CD4-positive, alpha-beta T cell (primary cell): ENCODE results near the gene PSMA5. TPM values are rescaled to one million over a fixed set of nuclear protein-coding genes. Genes with fewer than 3 reads are reported as not detected.

ENCODE experiments used
- ATAC-seq: fragments of 200-7000 bp; cut with Tn5 transposase; one replicate; pipeline ENCODE4 v1.10.0; 2022; ENCODE audit warnings: mild to moderate bottlenecking; ENCODE audit not compliant: poor library complexity
- CTCF ChIA-PET: fragments of 350-600 bp; sonication (Branson Sonifier 250); formaldehyde crosslinking; loops from one replicate; lab custom pipeline; 2021; ENCODE audit warnings: antibody characterized with exemption, inconsistent platforms; lab: Charles Lee
- POLR2A ChIA-PET: fragments of 350-600 bp; sonication (Branson Sonifier 250); formaldehyde crosslinking; loops from one replicate; lab custom pipeline; 2021; ENCODE audit warnings: antibody characterized with exemption, inconsistent platforms; lab: Charles Lee
- DNase-seq, 14 experiments: peaks; one replicate each; pipeline ENCODE4 v3.0.0-alpha.2; 2013 to 2020; ENCODE audit warnings: mixed read lengths in 2 of 14
- H3K27ac ChIP-seq, 2 donors: one replicate each; pipeline versions ENCODE4 v1.5.1 to v1.7.0; 2013; ENCODE audit warnings: low read length in 2 of 2, low read depth in 1 of 2, mild to moderate bottlenecking in 1 of 2
- H3K27me3 ChIP-seq, 2 experiments: 1 replicate in 1 of 2; 2 replicates in 1 of 2; pipeline versions ENCODE4 v1.6.1 to v1.7.0; 2013; ENCODE audit warnings: low read length in 2 of 2, control low read depth in 1 of 2, mild to moderate bottlenecking in 1 of 2, moderate library complexity in 1 of 2; ENCODE audit not compliant: insufficient read depth in 2 of 2, control insufficient read depth in 1 of 2
- H3K36me3 ChIP-seq: one replicate; pipeline ENCODE4 v1.6.1; 2013; ENCODE audit warnings: low read length, control low read depth; ENCODE audit not compliant: insufficient read depth
- H3K4me1 ChIP-seq: one replicate; pipeline ENCODE4 v1.6.1; 2013; ENCODE audit warnings: low read length, control low read depth; ENCODE audit not compliant: insufficient read depth
- H3K4me3 ChIP-seq: one replicate; pipeline ENCODE4 v1.5.1; 2013; ENCODE audit warnings: mild to moderate bottlenecking, low read length, moderate library complexity
- H3K9me3 ChIP-seq, 2 experiments: 1 replicate in 1 of 2; 2 replicates in 1 of 2; pipeline versions ENCODE4 v1.6.1 to v1.7.0; 2013; ENCODE audit warnings: low read length in 2 of 2, mild to moderate bottlenecking in 2 of 2, control low read depth in 1 of 2, moderate library complexity in 1 of 2; ENCODE audit not compliant: control insufficient read depth in 1 of 2, insufficient read depth in 1 of 2
- H3K27ac Mint-ChIP-seq: one replicate; pipeline ENCODE4 v1.8.0; 2020; ENCODE audit warnings: mixed read lengths
- H3K27me3 Mint-ChIP-seq: one replicate; pipeline ENCODE4 v1.8.0; 2021; ENCODE audit warnings: mixed read lengths
- H3K36me3 Mint-ChIP-seq: one replicate; pipeline ENCODE4 v1.8.0; 2021; ENCODE audit warnings: low read depth, mixed read lengths
- H3K4me1 Mint-ChIP-seq: one replicate; pipeline ENCODE4 v1.8.0; 2021; ENCODE audit warnings: low read depth, mixed read lengths
- H3K4me3 Mint-ChIP-seq: one replicate; pipeline ENCODE4 v1.8.0; 2020; ENCODE audit warnings: mild to moderate bottlenecking, mixed read lengths
- H3K9me3 Mint-ChIP-seq: one replicate; pipeline ENCODE4 v1.8.0; 2020; ENCODE audit warnings: mixed read lengths
- intact Hi-C, 2 experiments: fragments of 100-400 bp; cut with DNase I in 1 of 2; cut with micrococcal nuclease in 1 of 2; formaldehyde crosslinking; loops; one replicate each; pipeline versions ENCODE4 v1.15.1 to v1.9.0; 2023 to 2025; cut with DNase I, micrococcal nuclease
- total RNA-seq, 174 experiments: library from RNA in 2 of 174; stranded (reverse) in 2 of 174; gene quantifications; one replicate each; pipeline ENCODE4 v1.2.3 and lab custom pipeline; 2021 to 2026
- TF ChIP-seq, protein P1 (sequence below): fragments of 200-600 bp; IDR thresholded peaks from one replicate; pipeline ENCODE4 v1.8.0; 2022; ENCODE audit warnings: antibody characterized with exemption, mild to moderate bottlenecking

The PSMA5 gene
- total RNA-seq, 2 experiments from 2014 or later, result 29.8 to 33.8 TPM

DNA sequence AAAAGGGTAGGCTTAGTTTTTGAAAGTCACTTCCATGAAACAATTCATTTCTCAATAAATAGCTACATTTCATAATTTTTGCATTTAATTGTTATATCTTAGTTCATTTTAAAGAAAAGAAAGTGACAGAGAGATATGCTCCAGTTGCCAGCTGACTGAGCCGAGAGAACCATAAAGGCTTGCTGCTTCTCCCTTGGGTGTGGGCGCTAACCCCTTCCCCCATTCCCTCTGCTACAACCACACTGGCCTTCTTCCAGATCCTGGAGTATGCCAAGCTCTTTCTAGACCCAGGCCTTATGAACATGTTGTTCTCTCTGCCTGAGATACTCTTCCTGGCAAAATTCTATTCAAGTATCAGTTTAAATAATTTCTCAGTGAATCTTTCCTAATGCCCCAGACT lies 40.8 kb downstream of the PSMA5 start:
- TF ChIP-seq, protein P1, sequence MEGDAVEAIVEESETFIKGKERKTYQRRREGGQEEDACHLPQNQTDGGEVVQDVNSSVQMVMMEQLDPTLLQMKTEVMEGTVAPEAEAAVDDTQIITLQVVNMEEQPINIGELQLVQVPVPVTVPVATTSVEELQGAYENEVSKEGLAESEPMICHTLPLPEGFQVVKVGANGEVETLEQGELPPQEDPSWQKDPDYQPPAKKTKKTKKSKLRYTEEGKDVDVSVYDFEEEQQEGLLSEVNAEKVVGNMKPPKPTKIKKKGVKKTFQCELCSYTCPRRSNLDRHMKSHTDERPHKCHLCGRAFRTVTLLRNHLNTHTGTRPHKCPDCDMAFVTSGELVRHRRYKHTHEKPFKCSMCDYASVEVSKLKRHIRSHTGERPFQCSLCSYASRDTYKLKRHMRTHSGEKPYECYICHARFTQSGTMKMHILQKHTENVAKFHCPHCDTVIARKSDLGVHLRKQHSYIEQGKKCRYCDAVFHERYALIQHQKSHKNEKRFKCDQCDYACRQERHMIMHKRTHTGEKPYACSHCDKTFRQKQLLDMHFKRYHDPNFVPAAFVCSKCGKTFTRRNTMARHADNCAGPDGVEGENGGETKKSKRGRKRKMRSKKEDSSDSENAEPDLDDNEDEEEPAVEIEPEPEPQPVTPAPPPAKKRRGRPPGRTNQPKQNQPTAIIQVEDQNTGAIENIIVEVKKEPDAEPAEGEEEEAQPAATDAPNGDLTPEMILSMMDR, result no peak
- intact Hi-C loops, result no loop called here
- no peaks in the 10 kb centered on the region for H3K36me3 ChIP-seq
- DNase-seq (no peak), ATAC-seq (no peak)
- H3K4me1 Mint-ChIP-seq, result no peaks in the 10 kb centered on the region
- H3K4me3 ChIP-seq, result no peak overlapping the region
- H3K27me3 ChIP-seq, result peaks cover 3 to 16% of the 10 kb centered on the region in 2 experiments
- H3K9me3 ChIP-seq, result no peaks in the 10 kb centered on the region
- no peak overlapping the region for H3K27ac Mint-ChIP-seq
- ChIA-PET POLR2A (no interaction called here), CTCF (no interaction called here)
- H3K9me3 Mint-ChIP-seq, result no peaks in the 10 kb centered on the region
- H3K27me3 Mint-ChIP-seq, result peaks cover 18% of the 10 kb centered on the region
- no peak overlapping the region for H3K27ac ChIP-seq
- no peaks in the 10 kb centered on the region for H3K4me1 ChIP-seq
- H3K4me3 Mint-ChIP-seq, result no peak overlapping the region
- no peaks in the 10 kb centered on the region for H3K36me3 Mint-ChIP-seq

DNA sequence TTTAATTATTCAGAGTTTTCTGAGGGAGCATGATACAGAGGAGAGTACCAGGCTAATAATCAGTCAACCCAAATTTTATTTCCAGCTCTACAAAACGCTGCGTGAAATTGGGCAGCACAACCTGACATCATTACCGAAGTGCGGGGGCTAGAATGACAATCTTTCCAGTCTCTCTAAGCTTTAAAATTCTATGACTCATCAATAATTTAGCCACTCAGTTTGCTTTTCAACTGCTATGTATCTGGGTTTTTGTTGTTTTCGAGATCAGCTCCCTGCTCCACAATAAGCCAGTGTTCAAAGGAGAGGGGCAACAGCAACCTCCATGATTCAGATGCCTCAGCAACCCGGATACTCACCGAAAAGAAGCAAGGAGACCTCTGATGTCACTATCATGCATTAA lies 42.4 kb downstream of the PSMA5 start:
- H3K36me3 ChIP-seq, result no peaks in the 10 kb centered on the region
- no peaks in the 10 kb centered on the region for H3K9me3 Mint-ChIP-seq
- H3K9me3 ChIP-seq, result no peaks in the 10 kb centered on the region
- no peak overlapping the region for H3K4me3 ChIP-seq
- CTCF ChIA-PET, result no interaction called here
- H3K27ac Mint-ChIP-seq, result no peak overlapping the region
- H3K27ac ChIP-seq, result no peak overlapping the region
- intact Hi-C loops, result no loop called here
- TF ChIP-seq, protein P1, result no peak
- DNase-seq (no peak), ATAC-seq (no peak)
- POLR2A ChIA-PET, result no interaction called here
- peaks cover 4% of the 10 kb centered on the region for H3K27me3 Mint-ChIP-seq
- no peaks in the 10 kb centered on the region for H3K36me3 Mint-ChIP-seq
- no peaks in the 10 kb centered on the region for H3K4me1 Mint-ChIP-seq
- H3K4me1 ChIP-seq, result no peaks in the 10 kb centered on the region
- H3K4me3 Mint-ChIP-seq, result no peak overlapping the region
- peaks cover under 1 to 2% of the 10 kb centered on the region in 2 experiments for H3K27me3 ChIP-seq

DNA sequence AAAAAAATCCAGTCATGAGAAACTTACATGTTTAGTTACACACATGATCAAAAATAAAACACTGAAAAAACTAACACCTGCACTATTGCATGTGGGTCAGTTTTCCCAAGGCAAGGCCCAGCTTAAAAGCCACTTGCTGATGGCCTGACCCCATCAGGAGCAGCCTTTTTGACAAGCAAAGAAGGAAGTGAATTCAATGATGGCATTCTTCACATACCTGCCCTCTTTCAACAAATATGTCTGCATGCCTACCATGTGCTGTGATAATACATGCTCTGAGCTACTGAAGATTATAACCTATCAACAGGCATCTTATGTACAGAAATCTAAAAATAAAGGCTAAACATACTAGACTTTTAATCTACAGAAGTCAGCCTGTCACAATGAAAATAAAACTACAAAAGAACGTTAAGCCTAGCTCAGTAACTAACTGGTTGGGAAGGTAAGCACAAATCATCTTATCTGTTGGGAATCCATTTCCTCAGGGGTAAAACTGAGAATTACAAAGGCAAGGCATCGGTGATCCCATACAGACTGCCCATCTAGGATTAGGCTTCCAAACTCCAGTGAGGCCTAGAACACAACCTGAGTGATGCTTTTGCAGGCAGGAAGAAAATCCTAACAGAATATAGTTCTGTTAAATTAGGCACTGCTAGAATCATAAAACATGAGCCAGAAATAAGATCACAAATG lies 43.0 kb downstream of the PSMA5 start:
- Mint-ChIP-seq H3K4me1 (no peaks in the 10 kb centered on the region), H3K9me3 (no peaks in the 10 kb centered on the region), H3K36me3 (no peaks in the 10 kb centered on the region), H3K27ac (no peak overlapping the region), H3K27me3 (no peaks in the 10 kb centered on the region), H3K4me3 (no peak overlapping the region)
- Histone ChIP-seq H3K4me1 (no peaks in the 10 kb centered on the region), H3K4me3 (no peak overlapping the region), H3K9me3 (no peaks in the 10 kb centered on the region), H3K27ac (no peak overlapping the region), H3K27me3 (no peaks in the 10 kb centered on the region), H3K36me3 (no peaks in the 10 kb centered on the region)
- CTCF ChIA-PET, result no interaction called here
- TF ChIP-seq, protein P1, result no peak
- DNase-seq, result no peak
- POLR2A ChIA-PET, result interaction anchor here (0.6 kb wide), 2 partner anchors 59 to 83 kb away, joined by 3 read pairs; no protein-coding TSS in a partner anchor
- intact Hi-C loops, result no loop called here
- ATAC-seq, result no peak
